ENCODE results near the gene LRRFIP1.

Gene LRRFIP1

GRCh38 chr2:237667893-237668292 lies 40.5 kb downstream of the LRRFIP1 start:
- no peak for DNase-seq (ENCODE audit: low read depth)
- no peak for TF ChIP-seq CTCF (IDR thresholded peaks at IDR 0.05; ENCODE audit: low read length, missing control alignments)
- H3K4me3 ChIP-seq (replicated peaks; ENCODE audit: low read depth, low read length) = no peak overlapping the region

GRCh38 chr2:237668440-237668839 lies 41.1 kb downstream of the LRRFIP1 start:
- no peak overlapping the region for H3K4me3 ChIP-seq (replicated peaks; ENCODE audit: low read depth, low read length)
- DNase-seq (ENCODE audit: low read depth) = no peak
- no peak for TF ChIP-seq CTCF (IDR thresholded peaks at IDR 0.05; ENCODE audit: low read length, missing control alignments)

GRCh38 chr2:237669283-237669627 lies 41.9 kb downstream of the LRRFIP1 start:
- no peak for DNase-seq (ENCODE audit: low read depth)
- no peak for TF ChIP-seq CTCF (IDR thresholded peaks at IDR 0.05; ENCODE audit: low read length, missing control alignments)
- no peak overlapping the region for H3K4me3 ChIP-seq (replicated peaks; ENCODE audit: low read depth, low read length)

GRCh38 chr2:237669628-237670392 lies 42.4 kb downstream of the LRRFIP1 start:
- TF ChIP-seq CTCF (IDR thresholded peaks at IDR 0.05; ENCODE audit: low read length, missing control alignments) = no peak
- H3K4me3 ChIP-seq (replicated peaks; ENCODE audit: low read depth, low read length) = no peak overlapping the region
- DNase-seq (ENCODE audit: low read depth) = peak; percentile 99

GRCh38 chr2:237670641-237671040 lies 43.3 kb downstream of the LRRFIP1 start:
- TF ChIP-seq CTCF (IDR thresholded peaks at IDR 0.05; ENCODE audit: low read length, missing control alignments) = no peak
- peak; percentile 47 for DNase-seq (ENCODE audit: low read depth)
- no peak overlapping the region for H3K4me3 ChIP-seq (replicated peaks; ENCODE audit: low read depth, low read length)

- TF ChIP-seq CTCF (IDR thresholded peaks at IDR 0.05; ENCODE audit: low read length, missing control alignments) = no peak
- no peak overlapping the region for H3K4me3 ChIP-seq (replicated peaks; ENCODE audit: low read depth, low read length)
- DNase-seq (ENCODE audit: low read depth) = no peak
Measured at GRCh38 chr2:237671466-237672138, 44.2 kb downstream of the LRRFIP1 start.
